ENCODE measurements around the gene C17orf78.

DNA sequence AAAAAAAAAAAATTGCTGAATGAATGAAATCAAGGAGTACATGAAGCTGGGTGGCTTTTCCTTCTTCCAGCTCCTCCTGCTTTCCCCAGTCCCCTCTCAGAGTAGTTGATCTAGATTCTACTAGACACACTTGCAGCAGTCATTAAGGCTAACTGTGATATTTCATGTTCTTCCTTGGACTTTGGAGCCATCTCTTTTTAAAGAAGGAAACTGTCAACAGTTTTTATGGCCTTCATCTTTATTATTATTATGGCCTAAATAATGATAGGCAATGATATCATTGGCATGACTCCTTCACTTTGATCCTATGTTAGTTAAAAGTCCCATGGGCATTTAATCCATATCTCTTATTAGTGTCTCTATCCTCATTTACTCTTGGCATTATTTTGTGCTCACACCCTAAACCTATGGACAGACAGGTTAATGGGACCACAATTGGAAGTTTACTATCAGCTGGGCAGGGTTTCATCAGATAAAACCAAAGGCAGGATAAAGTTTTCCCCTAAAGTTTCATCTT is 9.7 kb downstream of the C17orf78 start:
- TF ChIP-seq, protein P1, sequence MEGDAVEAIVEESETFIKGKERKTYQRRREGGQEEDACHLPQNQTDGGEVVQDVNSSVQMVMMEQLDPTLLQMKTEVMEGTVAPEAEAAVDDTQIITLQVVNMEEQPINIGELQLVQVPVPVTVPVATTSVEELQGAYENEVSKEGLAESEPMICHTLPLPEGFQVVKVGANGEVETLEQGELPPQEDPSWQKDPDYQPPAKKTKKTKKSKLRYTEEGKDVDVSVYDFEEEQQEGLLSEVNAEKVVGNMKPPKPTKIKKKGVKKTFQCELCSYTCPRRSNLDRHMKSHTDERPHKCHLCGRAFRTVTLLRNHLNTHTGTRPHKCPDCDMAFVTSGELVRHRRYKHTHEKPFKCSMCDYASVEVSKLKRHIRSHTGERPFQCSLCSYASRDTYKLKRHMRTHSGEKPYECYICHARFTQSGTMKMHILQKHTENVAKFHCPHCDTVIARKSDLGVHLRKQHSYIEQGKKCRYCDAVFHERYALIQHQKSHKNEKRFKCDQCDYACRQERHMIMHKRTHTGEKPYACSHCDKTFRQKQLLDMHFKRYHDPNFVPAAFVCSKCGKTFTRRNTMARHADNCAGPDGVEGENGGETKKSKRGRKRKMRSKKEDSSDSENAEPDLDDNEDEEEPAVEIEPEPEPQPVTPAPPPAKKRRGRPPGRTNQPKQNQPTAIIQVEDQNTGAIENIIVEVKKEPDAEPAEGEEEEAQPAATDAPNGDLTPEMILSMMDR (IDR thresholded peaks at IDR 0.05 in 2 of 3, conservative IDR thresholded peaks at IDR 0.05 in 1 of 3; ENCODE audit: borderline replicate concordance in 1 of 3, insufficient read depth in 1 of 3, low read depth in 2 of 3, low read length in 2 of 3) = no peak
- TF ChIP-seq, protein P2, sequence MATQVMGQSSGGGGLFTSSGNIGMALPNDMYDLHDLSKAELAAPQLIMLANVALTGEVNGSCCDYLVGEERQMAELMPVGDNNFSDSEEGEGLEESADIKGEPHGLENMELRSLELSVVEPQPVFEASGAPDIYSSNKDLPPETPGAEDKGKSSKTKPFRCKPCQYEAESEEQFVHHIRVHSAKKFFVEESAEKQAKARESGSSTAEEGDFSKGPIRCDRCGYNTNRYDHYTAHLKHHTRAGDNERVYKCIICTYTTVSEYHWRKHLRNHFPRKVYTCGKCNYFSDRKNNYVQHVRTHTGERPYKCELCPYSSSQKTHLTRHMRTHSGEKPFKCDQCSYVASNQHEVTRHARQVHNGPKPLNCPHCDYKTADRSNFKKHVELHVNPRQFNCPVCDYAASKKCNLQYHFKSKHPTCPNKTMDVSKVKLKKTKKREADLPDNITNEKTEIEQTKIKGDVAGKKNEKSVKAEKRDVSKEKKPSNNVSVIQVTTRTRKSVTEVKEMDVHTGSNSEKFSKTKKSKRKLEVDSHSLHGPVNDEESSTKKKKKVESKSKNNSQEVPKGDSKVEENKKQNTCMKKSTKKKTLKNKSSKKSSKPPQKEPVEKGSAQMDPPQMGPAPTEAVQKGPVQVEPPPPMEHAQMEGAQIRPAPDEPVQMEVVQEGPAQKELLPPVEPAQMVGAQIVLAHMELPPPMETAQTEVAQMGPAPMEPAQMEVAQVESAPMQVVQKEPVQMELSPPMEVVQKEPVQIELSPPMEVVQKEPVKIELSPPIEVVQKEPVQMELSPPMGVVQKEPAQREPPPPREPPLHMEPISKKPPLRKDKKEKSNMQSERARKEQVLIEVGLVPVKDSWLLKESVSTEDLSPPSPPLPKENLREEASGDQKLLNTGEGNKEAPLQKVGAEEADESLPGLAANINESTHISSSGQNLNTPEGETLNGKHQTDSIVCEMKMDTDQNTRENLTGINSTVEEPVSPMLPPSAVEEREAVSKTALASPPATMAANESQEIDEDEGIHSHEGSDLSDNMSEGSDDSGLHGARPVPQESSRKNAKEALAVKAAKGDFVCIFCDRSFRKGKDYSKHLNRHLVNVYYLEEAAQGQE (IDR thresholded peaks at IDR 0.05; ENCODE audit: low read depth) = no peak
- no peak for TF ChIP-seq TCF7L2 (IDR thresholded peaks at IDR 0.05; ENCODE audit: borderline replicate concordance, extremely low read depth, insufficient read depth, insufficient read length)

Measured in HCT116 (cell line).